GM18909 (cell line): ENCODE data around the gene NSMF.

Source experiments
- ATAC-seq: cut with Tn5 transposase; IDR thresholded peaks from one replicate; pipeline ENCODE4 v1.9.1; 2021; ENCODE audit warnings: mild to moderate bottlenecking; ENCODE audit not compliant: unreplicated experiment, poor library complexity

The NSMF gene

DNA sequence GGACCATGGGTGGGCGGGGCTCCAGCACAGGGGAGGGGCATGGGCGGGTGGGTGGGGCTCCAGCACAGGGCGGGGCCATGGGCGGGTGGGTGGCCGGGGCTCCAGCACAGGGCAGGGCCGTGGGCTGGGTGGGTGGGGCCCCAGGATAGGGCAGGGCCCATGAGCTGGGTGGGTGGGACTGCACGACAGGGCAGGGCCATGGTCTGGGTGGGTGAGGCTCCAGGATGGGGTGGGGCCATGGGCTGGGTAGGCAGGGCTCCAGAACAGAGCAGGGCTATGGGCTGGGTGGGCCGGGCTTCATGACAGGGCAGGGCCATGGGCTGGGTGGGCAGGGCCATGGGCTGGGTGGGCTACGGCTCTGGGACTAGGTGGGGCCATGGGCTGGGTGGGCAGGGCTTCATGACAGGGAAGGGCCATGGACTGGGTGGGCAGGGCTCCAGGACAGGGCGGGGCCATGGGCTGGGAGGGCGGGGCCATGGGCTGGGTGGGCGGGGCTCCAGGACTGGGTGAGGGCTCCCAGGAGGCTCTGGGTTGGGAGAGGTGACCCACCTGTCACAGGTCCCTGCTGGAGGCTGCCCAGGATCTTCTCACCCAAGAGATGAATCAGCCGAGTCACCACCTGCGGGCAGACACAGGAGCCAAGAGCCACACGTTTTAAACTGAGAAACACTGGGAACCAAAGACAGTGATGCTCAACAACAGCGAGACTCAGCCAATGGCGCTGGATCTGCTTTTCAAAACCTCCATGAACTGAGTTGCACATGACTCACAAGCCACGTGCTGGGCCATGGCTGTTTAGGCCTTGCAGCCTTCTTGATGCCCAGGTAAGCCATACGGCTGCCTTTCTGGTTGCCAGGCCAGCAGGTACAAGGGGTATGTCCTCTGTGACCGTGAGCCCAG is 33.6 kb upstream of the NSMF start:
- ATAC-seq, result no peak

DNA sequence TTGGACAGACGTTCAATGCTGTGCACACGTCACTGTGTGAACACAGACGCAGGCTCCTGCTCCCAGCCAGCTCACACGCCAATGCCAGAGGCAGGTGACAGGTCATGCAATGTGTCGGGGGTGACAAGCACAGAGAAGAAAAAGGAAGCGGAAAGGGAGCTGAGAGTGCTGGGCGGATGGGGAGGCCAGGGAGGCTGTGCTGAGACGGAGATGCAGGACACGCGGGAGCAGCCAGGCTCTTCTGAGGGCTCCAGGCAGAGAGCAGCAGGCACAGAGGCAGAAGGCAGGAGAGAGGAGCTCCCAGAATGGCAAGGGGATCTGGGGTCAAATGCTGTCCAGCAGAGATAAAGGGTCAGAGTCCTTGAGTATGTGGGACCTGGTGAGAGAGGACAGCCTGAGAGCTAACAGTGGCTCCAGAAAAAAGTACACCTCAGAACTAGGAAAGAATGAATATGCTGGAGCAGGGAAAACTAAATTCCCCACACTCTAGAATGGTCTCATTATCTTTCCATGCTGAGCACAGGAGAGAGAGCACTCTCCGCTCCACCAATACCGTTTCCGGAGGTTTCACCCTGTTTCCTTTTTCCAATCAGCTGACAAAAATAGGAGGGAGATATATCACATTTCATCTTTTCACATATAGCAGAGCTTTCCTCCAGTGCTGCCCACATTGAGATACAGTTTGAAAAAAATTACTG is 32.8 kb upstream of the NSMF start:
- no peak for ATAC-seq

DNA sequence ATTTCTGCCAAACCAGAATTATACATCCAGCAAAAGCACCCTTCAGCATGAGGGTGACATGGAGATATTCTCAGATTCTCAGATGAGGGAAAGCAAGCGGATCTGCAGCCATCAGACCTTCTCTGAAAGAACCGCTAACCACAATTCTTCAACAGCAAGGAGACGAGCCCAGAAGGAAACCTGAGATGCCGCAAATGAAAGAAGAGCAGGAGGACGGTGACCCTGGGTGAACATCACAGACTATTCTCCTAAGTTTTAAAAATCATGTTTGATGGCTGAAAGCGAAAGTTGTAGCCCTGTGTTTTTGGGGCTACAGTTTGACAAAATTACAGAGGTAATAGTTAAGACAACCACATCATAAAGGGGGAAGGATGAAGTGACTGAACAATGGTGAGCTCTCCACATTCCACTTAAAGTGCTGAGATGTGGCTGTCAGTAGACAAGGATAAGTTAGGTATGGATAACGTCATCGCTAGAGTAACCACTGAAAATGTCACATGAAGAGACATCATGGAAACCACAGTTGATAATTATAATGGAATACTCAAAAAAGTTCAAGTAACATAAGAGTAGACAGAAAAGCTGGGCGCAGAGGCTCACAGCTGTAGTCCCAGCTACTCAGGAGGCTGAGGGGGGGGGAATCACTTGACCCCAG is 31.5 kb upstream of the NSMF start:
- ATAC-seq, result no peak

DNA sequence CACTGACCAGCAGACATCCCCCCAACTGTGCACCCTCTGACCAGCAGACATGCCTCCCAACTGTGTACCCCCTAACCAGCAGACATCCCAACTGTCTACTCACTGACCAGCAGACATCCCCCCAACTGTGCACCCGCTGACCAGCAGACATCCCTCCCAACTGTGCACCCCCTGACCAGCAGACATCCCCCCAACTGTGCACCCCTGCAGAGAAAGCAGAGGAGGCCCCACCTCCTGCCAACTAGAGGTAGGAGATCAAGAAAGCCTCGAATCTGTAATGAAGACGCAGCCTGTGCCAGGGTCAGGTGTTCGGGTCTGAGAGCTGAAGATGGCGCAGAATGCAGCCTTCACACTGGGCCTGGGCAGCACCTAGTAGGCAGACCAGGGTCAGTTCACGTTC is 29.8 kb upstream of the NSMF start:
- no peak for ATAC-seq

DNA sequence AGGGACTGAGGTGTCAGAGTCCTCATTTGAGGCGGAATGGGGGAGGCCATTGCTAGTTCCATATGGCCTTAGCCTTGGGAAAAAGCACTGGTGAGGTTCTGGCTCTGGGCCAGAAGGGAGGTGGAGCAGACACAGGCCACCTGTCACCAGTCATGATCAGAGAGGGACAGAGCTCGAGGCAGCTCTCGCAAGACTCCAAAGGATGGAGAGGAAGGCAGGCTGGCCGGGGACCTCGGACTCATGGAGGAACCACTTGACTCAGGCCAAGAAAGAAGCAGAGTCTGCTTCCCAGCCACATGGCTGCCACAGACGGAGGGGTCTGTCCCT is 29.2 kb upstream of the NSMF start:
- no peak for ATAC-seq

DNA sequence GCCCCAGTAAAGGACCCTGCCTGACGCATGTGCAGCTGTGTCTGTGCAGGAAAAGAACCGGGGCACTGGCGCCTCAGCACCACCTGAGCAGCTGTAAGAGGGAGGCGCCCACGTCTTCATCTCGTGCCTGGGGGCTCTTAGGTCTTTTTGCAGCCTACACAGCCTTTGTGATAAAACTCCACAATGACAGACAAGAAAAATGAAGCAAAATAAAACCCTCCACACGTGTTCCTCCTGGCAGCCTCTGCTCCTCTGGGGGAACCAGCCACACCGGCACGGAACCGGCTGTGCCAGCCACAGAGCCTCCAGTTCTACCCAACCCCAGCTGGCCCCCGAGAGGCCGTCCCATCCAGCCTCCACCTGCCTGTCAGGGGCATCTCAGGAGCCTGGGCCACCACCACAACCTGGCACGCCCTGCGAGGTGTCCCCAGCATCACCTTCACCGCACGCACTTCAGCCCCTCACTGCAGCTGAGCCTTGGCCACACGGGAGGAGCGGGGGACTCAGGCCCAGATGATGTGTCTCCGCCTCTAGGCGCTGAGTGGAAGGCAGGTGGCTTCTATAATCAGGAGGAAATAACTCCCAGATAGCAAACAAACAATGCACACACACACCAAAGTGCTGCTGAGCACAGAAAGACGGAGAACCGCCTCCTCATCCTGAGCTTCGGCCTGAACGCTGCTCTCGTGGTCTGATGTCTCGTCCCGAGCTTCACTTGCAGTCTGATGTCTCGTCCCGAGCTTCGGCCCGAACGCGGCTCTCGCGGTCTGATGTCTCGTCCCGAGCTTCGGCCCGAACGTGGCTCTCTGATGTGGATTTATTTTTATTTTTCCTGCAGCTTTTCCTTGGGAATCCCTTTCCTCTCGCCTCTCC is 28.6 kb upstream of the NSMF start:
- ATAC-seq, result no peak

DNA sequence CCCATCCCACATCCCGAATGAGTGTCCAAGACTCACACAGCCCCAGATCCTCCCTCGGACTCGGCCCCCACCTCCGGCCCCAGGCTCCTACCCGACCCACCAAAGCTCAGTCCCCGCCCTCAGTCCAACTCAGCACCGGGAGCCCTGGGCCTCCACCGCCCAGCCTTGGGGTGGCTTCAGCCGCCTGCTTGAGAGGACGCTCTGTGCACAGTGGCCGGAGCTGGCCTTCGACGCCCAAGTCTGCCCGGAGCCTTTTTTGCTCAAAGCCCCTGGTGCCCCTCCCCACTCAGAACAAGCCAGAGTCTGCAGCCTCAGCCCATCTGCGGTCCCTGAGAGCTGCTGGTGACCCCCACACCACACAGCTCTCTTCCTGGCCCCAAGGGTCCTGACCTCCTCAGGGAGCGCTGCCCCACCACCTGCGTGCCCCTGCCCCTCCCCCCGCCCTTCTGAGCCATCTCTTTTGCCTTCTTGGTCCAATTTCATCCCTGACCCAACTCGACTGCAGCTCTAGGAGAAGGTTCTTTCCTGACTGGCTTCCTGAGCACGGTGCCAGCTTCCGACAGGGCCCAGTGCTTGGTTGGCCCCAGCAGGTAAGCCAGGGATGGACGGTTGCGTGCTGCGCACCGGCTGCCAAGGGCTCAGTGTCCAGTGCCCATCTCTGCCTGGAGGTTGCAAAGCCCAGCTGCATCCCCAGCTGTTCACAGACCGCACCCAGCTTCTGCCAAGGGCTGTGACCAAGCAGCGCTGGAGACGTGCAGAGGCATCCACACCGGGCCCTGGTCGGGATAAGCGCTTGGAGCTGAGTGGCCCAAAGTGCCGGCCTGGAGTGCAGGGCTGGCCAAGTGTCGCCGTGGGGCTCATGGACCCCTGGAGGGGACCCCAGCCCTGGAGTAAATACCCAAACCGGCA is 27.7 kb upstream of the NSMF start:
- no peak for ATAC-seq

DNA sequence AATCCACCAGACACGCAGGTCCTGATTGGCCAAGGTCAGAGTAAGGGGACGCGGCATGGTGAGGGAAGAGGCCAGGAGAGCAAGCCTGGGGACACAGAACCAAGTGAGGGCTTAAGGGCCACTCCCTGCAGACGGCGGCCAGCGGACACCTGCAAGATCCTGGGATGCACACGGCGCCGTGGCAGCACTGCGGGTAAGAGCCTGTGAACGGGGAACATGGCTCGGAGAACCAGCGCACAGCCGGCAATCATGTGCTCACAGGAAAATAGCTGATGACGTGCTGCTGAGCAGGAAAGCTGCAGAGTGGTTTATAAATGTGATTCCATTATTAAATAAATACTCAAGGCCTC is 27.0 kb upstream of the NSMF start:
- ATAC-seq, result no peak

DNA sequence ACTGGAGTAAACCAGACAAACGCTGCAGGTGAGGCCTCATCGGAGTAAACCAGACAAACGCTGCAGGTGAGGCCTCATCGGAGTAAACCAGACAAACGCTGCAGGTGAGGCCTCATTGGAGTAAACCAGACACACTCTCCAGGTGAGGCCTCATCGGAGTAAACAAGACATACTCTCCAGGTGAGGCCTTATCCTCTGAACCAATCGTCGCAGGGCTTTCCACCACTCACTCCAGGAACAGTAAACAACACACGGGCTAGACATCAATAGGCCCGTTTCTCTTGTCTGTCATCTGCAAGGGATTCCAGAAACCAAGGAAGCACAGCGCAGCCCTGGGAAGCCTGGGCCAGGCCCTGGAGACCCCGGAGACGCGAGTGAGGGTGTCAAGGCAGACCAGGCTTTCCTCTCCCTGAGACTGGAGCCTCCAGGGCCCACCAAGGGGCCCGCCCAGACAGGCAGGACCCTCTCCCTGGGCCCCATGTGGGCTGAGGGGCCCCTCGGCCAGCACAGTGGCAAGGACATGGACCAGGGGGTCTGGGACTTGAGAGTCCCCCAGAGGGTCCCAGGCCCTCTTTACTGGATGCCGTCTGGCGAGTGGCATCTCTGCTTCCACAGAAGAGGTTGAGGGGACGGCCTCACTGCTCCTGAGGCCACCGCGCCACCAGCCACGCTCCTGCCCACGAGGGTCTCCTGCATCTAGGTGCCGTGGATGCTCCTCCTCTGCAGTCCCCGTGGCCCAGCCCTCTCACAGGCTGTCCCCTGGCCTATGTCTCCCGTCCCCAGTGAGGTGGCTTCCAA is 26.4 kb upstream of the NSMF start:
- no peak for ATAC-seq

DNA sequence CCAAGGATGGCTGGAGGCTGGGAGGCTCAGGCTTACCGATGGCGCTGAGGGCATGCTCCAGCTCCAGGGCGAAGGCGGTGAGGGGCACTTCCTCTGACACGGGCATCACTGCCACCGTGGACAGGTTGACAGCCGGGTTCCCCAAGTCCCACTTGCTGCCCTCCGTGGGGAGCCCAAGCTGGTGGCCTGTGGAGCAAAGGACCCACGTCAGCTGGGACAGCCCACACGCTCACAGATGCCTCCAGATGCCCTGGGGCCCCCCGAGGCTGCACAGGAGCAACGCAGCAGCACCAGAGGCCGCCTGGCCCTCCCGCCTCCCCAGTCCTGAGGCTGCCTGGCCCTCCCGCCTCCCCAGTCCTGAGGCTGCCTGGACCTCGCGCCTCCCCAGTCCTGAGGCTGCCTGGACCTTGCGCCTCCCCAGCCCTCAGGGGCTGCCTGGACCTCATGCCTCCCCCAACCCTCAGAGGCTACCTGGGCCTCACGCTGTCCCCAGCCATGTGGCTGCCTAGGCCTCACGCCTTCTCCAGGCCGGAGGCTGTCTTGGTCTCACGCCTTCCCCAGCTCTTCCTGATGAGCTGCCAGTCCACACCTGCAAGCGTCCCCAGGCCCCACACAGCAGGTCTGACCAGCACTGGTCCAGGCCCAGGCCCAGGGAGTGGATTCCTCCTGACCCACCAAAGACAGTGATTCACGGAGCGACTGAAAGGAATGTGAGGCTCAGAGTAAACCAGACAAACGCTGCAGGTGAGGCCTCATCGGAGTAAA is 25.6 kb upstream of the NSMF start:
- no peak for ATAC-seq

DNA sequence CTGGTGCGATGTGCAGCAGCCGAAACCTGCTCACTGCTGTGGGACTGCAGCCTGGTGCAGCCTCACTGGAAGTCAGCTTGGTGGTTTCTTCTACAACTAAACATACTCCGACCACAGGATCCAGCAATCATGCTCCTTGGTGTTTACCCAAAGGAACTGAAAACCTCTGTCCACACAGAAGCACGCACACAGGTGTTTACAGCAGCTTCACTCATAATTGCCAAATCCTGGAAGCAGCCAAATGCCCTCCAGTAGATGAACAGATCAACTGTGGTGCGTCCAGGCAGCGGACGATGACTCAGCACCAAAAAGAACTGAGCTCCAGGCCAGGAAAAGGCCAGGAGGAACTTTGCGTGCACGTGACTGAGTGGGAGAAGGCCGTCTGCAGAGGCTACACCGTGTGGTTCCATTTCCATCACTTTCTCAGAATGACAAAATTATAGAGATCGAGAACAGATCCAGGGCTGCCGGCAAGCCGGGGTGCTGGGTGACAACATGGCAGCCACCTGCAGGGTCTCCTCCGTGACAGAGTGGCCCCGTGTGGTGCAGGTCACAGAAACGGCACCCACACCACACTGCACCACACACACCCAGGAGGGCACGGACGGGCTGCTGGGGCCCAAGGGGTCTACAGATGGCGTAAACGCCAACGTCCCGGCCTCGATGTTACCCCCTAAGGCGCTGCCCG is 23.1 kb upstream of the NSMF start:
- ATAC-seq, result no peak

DNA sequence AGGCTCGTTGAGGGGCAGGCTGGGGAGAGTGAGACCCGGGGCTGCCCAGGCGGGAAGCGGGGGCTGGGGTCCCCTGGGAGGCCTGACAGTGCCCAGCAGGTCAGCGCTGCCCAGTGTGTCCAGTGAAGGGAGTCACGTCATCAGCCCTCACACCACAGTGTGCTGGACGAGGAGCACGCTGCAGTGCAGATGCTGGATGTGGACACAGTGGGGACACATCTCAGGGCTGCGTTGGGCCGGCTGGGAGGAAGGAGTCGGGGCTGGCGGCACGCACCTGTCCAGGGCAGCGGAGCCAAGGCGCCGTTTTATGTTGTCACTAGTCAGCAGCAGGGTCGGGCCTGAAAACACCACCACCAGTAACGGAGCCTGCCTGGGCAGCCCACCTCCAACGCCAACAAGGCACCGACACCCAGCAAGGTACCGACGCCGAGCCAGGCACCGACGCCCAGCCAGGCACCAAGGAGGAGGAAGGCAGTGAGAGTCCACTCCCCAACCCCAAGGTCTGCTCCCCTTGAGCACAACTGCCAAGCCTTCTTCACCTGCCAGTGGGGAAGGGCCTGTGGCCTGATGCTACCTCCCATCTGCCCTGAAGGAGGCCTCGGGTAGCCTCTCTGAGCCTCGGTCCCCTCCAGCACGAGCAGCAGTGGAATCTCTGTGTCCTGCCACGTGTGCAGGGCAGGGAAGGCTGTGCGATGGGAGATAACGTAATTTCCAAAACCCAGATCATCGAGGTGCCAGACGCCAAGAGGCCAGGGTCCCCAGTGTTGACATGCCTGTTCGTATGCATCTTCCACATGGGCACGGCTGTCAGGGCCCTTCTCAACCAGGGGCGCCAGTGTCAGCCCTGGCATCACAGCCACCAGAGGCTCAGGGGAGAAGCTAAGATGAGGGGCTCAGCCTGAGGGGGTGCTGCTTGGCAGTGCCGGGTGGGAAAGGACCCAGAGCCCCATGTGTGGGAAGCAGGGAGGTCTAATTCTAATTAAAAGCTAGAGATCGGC is 21.9 kb upstream of the NSMF start:
- ATAC-seq, result no peak

DNA sequence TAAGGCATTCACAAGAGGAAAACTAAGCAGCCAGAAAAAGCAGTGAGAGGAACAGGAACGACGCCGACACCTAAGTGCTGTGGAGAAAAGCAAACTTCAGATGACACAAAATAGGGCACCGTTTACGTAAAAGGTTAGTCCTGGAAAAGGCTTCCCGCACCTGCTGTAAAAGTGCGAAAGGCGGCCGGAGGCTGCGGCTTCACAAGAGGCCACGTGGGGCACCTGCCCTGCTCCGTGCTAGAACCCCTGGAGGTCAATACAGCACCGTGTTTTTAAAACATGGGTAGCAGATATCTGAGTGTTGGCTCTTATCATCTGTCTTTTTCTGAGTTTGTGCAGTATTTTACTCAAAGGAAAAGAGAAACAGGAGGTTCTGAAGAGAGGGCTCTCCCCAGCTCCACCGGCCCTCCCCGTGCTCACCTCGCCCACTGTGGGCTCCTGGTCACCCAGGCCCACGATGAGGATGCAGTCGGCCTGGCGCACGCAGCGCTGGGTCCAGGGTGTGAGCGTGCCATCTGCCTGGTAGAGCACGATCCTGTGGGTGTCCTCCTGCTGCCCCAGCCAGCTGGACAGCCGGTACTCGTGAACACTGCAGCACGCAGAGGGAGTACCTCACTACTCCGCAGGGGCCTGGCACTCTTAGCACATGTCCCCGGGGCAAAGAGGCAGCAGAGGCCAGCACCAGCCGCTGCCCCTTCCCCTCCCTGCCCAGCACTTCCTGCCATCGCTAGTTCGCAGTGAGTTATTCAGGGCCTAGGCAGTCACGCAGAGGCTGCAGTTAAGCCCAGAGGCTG is 21.0 kb upstream of the NSMF start:
- no peak for ATAC-seq

DNA sequence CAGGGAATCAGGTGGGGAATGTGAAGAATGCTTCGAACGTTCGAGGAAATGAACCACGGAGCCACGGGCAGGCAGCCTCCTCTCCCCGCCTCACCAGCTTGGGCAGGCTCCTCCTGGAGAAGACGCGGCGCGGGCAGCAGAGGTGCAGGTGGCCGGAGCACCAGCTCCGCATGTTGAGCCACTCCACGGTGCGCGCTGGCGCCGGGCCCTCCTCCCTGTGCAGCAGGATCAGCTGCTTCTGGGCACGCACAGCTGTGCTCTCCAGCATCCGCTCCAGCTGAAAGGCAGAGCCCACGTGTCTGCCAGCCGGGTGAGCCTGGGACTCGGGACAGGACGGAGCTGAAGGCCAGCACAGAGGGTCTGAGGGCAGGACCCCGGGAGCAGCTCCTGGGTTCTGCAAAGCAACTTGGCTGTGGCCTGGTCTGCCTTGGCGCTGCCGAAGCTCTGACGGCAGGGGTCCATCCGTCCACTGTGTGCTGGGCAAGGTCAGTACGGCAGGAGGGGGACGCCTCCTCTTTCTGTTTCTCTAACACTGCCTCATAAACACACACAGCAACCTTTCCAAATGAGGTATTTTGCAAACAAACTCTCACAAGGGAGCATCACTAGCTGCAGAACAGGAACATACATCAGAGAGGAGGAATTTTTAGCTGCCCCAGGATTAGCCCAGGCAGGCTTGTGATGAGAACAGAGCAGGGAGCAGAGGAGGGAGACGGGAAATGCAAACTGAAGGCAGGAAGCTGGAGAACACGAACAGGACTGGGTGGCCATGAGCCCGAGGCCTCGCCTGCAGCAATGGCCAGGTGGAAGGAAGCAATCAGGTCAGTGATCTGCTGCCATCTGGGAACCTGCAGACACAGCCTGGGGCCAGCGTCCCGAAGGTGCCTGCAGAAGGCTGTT is 20.1 kb upstream of the NSMF start:
- no peak for ATAC-seq

DNA sequence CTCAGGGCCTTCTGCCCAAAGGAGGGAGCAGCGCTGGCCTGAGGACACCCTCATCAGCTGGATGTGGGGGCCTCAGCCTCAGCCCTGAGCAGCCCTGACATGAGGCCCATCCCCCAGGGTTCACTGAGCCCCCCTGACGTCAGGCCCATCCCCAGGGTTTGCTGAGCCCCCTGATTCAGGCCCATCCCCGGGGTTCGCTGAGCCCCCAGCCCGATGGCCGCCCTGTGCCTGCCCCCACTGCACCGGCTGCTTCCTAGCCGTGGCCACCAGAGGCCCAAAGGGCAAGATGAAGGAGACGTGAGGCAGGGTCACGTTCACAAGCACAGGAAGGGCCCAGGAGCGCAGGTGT is 19.5 kb upstream of the NSMF start:
- ATAC-seq, result no peak
